GM13976 (cell line): ENCODE results near the gene STXBP6.
A peak's percentile ranks its signal among the peaks of the same experiment; 100 is the strongest.

Source experiments
- DNase-seq: peaks from one replicate; pipeline ENCODE4 v3.0.0; 2012; ENCODE audit warnings: low spot score
- CTCF ChIP-seq: IDR thresholded peaks from 2 replicates; pipeline ENCODE4 v1.5.1; 2012; ENCODE audit warnings: borderline replicate concordance, mild to moderate bottlenecking; ENCODE audit not compliant: insufficient read depth; ENCODE audit errors: extremely low read depth, missing control alignments, control extremely low read depth
- in situ Hi-C: fragments of 300-500 bp; cut with MboI; formaldehyde crosslinking; loops from one replicate; pipeline ENCODE4 v1.12.0; 2022; ENCODE audit warnings: low sequenced_read_pairs, mixed read lengths, inconsistent platforms; ENCODE audit not compliant: unreplicated experiment

Gene STXBP6

GRCh38 chr14:25049568-25050268 lies at the start of gene STXBP6:
Gene STXBP6, minus strand, starts transcription at chr14:25050147. Its CDS starts 75,329 bp downstream, at chr14:24974818.
- TF ChIP-seq CTCF, result no peak
- DNase-seq, result peak; percentile 38
- in situ Hi-C loops, result no loop called here

- in situ Hi-C loops, result no loop called here
- no peak for DNase-seq
- TF ChIP-seq CTCF, result no peak
These were observed 47.2 kb upstream of the STXBP6 start for GRCh38 chr14:25097120-25097519.

- no peak for DNase-seq
- in situ Hi-C loops, result no loop called here
- TF ChIP-seq CTCF, result no peak
These were observed 45.9 kb upstream of the STXBP6 start for GRCh38 chr14:25095736-25096437.

GRCh38 chr14:25094171-25094907 lies 44.4 kb upstream of the STXBP6 start:
- in situ Hi-C loops, result no loop called here
- TF ChIP-seq CTCF, result no peak
- DNase-seq, result no peak

- no peak for TF ChIP-seq CTCF
- no peak for DNase-seq
- in situ Hi-C loops, result no loop called here
These were observed 42.4 kb upstream of the STXBP6 start for GRCh38 chr14:25092258-25092740.

- no peak for DNase-seq
- in situ Hi-C loops, result no loop called here
- no peak for TF ChIP-seq CTCF
These were observed 40.9 kb upstream of the STXBP6 start for GRCh38 chr14:25090716-25091454.
